HT1080 (cell line): ENCODE results near the gene DLG2. TPM values are rescaled to one million over a fixed set of nuclear protein-coding genes. Genes with fewer than 3 reads are reported as not detected.
A peak's percentile ranks its signal among the peaks of the same experiment; 100 is the strongest.

ENCODE experiments used
- DNase-seq: peaks from one replicate; pipeline ENCODE4 v3.0.0-alpha.2; 2015; ENCODE audit warnings: low read depth
- total RNA-seq: library from RNA; depleted of rRNA; stranded (reverse); fragments of >200 nt; shearing (Covaris generic); gene quantifications from 2 replicates; pipeline ENCODE4 v1.2.3, GENCODE V29; 2014

DLG2 gene
- total RNA-seq, 1 experiment from 2014 or later, result 0.34 TPM

DNA sequence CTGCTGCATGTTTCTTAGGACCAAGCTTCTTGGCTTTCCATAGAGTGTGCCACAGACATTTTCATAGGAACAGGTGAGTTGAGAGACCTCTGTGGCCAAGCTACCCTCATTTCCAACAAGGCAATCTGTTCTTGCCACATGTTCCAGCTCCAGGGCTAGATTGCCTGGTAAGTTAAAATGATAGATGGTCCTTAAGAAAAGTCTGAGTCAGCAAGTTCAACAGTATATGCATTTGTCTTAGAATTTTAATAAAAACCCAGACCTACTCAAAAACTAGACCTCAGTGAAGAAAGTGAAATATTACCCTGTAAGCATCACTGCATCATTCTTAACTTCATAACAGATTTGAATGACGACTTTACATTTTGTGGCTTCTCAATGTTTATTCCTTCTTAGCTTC is 1123.6 kb downstream of the DLG2 start:
- no peak for DNase-seq

DNA sequence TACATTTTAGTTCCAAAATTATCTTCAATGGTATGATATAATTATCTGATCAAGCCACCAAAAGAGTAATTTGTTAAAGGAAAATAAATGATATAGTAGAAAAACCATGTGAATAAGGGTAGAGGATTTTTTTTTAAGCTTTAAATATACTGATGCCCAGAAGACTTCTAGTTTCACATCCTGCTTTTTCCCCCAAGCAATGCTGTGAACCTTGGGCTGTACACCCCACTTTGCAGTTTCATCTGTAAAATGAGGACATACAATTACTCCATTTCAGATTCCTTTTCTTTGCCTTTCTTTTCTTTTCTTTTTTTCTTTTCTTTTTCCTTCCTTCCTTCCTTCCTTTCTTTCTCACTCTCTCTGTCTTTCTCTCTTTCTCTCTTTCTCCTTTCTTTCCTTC is 1125.4 kb downstream of the DLG2 start:
- no peak for DNase-seq

DNA sequence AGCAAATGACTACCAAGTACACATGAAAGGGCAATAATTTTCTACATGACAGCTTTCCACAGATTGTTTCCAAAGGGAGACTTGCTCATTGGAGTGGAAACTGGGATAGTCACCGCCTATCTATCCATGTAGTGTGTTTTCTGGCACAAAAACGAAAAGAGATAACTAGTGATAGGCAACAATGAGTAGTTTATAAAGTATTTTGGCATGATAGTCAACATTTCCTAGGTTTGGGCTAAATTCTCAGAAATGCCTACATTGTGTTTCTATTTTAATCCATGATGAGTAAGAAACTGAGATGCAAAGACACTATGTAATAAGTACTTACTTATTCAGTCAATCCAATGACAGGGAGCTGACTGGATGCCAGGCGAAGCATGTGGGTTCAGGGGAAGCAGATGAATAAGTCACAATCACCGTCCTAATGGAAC is 1129.1 kb downstream of the DLG2 start:
- peak; percentile 5 for DNase-seq

DNA sequence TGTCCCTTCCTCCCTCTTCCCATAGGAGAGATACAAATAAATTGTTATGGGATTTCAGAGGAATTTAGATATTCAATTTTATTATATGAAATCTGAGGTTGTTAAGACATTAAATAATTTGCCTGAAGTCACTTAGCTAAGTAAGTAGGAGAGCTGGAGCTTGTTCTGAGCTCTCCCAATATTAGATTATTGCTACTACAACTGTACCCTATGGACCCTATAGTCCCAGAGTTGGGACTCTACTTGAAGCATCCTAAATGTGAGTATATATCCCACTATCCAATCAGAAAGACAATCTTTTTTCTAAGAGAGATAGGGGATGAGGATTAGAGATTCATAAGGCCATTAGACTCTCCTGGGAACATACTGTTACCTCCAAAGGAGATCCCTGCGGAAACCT is 1130.0 kb downstream of the DLG2 start:
- no peak for DNase-seq

DNA sequence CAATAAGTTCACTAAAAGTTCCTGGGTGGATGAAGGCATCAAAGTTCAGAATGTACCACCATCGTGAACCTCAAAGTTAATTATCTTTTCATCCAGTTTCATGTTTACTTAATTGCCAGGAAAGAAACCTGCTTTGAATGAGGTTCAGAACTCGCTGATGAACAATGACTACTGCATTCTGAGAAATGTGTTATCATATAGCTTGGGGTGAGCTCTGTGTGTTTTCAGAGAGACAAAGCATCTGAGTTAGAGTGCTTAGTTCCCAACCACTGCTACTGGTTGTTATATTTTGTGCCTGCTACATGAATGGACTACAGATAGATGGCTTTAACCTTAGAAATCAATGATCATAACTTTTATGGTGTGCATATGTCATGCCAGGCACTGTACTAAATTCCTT is 1131.0 kb downstream of the DLG2 start:
- DNase-seq, result no peak

DNA sequence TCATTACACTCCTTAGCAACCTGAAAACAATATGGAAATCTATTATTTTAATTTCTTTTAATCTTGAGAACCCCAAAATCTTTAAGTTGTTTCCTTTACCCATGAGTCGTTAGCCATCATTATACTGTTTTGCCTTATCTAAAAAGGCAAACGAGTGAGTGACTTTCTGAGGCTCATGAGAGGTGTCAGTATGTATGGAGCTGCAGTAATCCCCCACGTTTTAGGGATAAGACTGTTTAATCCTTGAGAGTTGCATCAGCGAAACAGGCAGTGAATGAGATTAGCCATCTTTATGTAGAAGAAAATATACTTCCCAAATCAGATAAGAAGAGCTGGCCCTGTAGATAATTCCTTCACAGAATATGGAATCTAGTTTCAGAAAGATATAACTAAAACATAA is 1147.0 kb downstream of the DLG2 start:
- DNase-seq, result no peak

DNA sequence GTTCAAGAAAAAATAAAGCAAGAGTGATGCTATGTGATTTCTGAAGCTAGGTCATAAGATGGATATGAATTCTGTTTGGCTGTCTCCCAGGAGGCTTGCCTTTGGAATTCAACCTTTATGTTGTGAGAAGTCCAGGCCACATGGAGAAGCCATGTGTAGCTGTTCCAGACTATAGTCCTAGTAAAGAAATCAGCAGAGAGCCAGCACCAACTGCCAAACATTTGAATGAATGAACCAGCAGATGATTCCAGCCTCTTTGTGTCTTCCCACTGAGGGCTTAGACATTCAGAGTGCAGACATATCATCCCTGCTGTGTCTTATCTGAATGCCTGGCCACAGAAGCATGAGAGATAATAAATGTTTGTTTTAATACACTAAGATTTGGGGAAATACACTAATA is 1150.6 kb downstream of the DLG2 start:
- DNase-seq, result no peak

DNA sequence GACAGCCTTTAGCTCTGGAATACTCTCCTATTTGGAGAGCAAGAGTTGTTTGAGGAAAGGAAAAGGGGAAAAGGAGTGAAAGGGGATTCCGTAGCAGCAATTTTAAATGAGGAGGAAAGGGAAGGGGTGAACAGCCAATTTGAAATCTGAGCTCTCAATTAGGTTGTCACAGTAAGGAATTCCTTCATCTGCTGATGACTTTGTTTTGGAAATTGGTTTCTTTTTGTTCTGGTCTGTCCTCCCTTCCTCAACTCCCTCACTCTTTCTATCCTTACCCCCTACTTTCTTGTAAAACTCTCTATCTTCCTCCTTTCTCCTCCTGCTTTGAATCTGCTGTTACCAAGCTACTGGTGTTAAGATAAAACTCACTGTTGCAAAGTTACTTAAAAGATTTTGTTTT is 1155.6 kb downstream of the DLG2 start:
- DNase-seq, result no peak

DNA sequence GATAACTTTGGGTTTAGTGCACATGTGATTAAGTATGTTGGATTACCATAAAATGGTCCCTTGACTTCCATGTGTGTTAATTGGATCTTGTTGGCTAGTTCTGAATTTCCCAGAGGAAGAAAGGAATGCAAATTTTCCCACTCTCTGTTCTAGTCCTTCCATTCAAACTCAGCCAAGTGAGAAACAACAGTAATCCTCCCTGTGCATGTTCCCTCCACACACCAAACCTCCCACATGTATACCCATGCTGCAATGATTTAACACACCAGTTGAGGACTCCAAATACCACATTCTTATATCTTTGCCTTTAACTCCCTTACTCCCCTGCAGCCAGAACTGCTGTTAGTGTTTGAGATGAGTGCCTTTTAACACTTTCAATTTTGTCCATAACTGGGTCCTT is 1158.9 kb downstream of the DLG2 start:
- DNase-seq, result no peak

DNA sequence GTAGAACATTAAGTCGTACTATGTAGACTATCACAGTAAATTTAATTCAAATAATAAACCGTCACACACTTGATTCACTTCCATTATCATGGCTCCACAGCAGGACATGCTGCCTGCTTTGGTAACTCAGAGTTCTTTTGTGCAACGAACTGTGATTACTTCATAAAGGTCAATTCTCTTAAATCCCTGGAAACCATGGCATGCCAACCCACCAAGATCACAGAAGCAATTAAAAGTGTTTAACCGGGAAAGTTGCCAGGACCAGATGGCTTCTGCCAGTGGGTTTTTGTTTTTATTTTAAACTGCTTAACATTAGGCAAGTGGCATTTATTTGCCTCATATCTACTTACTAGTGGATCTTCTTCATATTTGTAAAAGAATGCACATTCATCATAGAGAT is 1162.1 kb downstream of the DLG2 start:
- DNase-seq, result peak; percentile 11

DNA sequence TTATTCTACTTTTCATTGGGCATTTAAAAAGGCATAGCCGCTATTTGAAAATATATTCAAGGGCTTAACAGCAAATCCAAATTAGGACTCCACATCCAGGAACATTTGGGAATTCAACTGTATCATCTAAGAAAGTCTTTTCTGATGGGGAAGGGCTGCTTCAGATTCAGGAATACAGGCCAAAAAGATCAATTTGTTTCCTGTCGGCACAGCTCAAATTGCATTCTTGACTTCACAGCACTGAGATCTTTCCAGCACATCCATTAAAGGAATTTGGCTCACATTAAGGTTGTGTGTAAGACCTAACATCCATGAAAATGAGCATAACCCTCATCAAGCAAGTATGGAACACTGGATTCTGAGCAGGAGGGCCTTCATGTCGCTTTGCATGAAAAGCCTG is 1171.5 kb downstream of the DLG2 start:
- DNase-seq, result no peak

DNA sequence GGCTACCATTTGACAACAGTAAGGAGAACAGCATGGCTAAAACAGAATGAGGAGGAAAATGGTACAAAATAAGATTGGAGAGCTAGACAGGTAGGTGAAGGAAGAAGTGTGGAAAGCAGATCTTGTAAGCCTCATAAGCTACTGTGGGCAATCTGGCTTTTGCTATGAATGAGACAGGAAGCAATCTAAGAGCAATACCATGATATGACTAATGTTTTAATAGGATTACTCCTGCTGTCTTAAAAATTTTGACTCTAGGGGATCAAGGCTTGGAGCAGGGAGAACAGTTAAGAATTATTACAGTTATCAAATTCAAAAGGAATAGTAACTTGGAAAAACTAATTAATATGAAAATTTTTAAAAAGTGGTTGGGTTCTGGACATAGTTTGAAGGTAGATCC is 1174.9 kb downstream of the DLG2 start:
- DNase-seq, result no peak

DNA sequence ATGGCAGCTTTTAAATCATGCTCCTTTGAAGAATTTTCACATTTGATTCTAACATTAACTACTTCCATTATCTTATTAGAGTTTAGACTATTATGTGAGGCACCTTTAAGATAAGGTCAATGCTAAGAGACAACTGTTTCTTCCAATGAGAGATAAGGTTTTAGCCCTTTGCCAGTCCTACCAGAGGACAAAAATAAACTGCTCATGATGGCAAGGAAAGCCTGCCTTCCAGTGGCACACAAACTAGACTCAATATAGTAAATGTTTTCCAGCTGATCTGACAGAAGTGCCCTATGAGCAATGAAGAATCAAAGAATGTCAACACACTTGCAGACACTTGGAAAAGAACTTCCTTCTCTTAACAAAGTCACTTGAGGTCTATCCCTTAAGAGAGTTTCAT is 1188.6 kb downstream of the DLG2 start:
- DNase-seq, result no peak

DNA sequence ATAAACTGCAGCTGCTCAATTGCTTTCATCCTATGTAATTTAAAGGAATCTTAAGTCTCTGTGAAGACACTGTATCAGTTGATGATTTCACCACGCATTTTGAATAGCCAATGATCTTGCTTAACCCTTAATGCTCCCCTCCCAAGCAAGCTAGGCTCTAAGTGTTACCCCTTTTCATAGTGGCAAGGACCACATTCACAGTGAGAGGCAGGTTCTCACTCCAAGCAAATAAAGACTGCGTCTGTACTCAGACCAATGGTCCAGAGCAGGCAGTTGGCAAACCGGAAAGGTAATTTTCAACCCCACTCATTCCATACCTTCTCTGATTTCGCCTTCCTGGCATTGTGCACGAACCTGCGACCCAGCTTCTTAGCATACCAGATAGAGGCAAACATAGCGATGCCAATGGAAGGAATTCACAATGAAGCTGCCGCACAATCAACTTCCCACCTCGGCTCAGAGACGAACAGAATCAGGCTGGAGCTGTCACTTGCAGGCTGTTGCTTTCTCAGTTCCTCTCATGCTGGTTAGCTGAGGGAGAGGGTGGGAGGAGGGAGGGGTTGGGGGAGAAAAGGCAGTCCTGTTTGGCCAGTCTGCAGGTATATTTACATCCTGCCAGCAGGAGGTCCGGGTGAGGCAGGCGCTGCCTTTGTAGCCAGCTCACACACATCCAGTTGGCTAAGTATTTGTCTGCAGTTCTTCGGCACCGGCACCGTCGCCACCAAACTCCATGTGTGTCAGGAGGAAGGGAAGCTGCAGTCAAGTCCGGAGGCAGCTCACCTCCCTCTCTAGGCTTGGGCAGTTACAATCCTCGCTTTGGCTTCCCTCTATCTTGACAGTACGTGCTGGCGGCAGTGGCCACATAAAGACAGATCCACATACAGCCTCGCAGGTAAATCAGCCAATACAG is 1189.8 kb downstream of the DLG2 start:
- no peak for DNase-seq

DNA sequence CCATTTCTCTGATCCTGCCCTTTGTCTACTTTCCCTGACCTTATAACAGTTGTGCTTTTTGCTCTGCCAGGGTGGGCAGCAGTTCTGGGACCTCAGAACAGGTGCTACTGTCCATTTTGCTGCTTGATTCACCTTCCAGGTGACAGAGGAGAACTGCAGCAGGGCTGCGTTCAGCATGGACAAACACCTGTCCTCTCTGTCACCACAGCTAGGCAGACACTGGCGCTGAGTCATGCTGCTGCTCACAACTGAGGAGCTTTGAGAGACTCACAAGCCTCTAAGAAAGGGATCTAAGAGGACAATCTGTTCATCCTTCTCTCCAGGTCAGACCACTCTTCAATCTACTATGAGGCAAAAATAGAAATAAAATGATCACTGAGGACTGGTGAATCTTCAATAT is 1196.5 kb downstream of the DLG2 start:
- no peak for DNase-seq

DNA sequence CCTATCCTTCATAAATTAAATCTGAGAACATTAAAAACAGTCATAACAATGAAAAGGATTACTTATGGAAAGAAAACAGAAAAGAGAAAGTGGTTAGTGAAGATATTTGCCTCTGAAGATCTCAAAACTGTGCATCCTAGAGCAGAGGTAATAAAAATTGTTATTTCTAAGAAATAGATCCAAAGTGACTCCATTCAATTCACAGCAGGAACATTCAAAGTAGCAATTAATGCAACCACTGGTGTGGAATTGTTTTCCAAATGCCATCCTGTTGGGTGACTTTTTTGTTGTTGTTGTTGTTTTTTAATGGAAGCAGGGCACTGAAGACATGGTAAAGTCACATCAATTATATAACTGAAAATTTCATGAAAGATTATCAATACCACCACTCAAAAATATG is 1201.5 kb downstream of the DLG2 start:
- no peak for DNase-seq

DNA sequence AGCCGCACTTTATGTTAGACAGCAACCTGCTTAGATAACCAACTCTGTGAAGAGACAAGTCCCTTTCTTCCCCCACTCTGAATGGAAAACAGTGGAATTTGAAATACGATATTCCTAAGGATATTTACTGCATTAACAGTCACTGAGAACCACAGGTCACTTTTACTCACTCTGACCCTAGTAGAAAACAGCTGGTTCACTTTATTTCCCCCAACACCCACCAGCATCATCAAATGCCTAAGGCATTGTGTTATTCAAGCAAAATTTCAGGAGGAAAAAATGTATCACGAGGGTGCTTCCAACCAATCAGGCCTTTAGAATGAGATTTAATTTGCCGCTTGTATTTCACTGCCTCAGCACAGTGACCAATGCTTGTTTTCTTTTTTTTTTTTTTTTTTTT is 1206.9 kb downstream of the DLG2 start:
- DNase-seq, result no peak

DNA sequence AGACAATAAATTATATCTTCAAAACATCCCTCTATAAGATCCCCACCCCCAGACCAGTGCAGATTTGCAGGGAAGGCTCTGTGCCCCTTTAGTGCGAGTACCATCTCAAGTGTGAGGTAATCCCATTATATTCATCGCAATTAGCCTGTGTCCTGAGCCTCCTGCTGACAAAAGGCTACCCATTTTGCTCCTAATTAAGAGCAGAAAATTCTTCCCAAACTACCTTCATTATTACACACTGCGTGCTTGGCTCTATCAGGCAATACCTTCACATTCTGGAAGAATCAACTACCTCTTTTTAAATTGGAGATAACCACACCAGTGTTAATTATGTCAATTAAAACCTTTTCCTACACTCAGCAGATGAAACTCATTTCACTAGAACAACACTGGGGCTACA is 1207.5 kb downstream of the DLG2 start:
- DNase-seq, result no peak

DNA sequence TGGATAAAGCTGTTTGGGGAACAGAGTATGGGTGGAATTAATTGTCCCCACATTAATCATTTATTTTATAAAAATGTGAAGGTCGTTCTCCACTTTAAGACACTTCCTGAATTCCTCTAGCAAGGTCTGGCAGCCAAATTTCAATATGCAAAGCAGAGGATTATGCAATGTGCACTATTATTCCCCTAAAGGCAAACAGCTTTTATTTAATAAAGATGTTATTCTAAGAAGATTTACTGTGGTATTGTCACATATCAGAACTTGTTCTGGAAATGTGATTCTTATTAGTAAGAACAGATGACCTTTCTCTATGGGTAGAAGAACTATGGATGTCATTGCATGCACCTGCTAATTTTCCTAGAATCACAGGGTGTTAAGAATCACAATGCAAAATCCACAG is 1212.2 kb downstream of the DLG2 start:
- no peak for DNase-seq

DNA sequence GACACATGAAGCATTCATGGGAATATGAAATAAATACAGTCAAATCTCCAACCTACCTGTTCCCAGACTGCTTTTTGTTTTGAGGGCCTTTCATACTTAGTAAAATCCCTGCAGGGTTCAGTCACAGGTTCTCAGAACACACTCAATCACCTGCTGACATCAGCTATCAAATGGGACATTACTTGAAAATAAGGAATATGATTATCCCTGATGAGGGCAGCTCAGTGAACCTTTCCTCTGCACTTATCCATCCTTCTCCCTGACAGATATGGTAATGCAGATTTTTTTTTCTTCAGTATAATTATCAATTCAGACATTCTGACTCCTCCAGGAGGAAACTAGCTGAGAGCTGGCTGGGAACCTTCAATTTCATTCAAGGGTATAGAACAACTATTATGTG is 1213.6 kb downstream of the DLG2 start:
- no peak for DNase-seq

DNA sequence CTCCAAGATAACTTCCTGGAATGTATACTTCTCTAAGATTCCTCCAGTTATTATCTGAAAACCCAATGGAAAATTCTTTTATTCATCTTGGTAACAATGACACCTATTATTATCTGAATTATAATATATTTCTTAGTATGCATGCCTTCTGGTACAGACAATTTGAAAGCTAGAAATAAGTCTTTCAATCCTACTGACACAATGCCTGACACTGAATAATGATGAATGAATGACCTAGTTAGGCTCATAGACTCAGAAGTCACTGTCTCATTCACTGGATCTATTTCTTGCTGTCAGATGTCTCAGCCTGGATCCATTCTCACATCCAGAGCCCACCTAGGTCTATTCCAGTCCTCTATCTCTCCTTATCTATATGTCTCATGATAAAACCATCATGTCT is 1214.3 kb downstream of the DLG2 start:
- DNase-seq, result no peak

DNA sequence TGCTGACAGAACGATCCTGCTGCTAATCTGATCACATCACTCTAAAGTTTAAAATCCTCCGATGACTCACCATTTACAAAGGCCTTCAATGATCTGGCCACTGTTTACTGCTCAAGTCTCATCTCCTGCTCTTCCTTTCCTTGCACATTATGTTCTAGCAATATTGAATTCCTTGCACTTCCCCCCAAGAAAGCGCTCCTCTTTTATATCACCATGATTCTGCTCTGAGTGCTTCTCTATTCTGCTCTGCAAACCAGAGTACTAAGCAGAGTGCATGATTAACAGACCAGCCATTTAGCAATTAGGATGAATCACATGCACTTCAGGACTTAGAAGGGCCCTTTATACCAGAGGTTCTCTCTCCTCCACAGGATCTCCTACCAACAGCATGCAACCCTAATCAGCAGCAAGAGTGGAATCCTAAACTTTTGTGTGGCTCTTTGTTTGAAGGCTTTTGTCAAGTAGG is 1218.2 kb downstream of the DLG2 start:
- DNase-seq, result peak; percentile 46

DNA sequence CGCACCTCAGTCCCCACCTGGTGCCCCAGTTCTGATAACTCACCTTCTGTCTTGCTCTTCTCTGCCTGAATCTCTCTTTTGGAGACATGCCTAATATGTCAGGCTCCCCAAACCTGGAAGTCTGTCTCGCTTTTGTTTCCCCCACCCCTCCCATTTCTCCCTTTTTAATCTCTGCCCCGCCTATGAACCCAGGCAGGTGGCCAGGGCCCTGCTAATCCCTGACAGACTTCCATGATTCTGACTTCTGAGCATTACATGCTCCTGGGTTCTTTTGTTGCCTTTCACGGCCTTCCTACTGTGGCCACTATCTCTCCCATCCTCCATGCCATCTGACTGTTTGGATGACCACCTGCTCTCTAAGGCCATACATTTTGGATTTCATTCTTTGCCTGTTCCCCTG is 1220.1 kb downstream of the DLG2 start:
- no peak for DNase-seq
